HCT116 (cell line): Measurements from ENCODE around the gene IL17A. TPM values are rescaled to one million over a fixed set of nuclear protein-coding genes. Genes with fewer than 3 reads are reported as not detected.

Source experiments
- ATAC-seq: fragments of 200-7000 bp; cut with Tn5 transposase; 2 replicates; pipeline ENCODE4 v1.9.1; 2020; ENCODE audit warnings: mild to moderate bottlenecking, moderate library complexity
- BruUV-seq: library from RNA; stranded (reverse); fragments of 400-500 nt; replicated peaks from 2 replicates; lab custom pipeline; 2021; lab: Mats Ljungman, UMichigan
- CTCF ChIA-PET: fragments of 300-600 bp; sonication (Branson Sonifier 250); formaldehyde crosslinking; loops from one replicate; lab custom pipeline; 2021; ENCODE audit warnings: antibody characterized with exemption; lab: Charles Lee
- POLR2A ChIA-PET: fragments of 300-600, 350-600 bp; sonication (Branson Sonifier 250); formaldehyde crosslinking; loops from one replicate; lab custom pipeline; 2021; ENCODE audit warnings: antibody characterized with exemption; lab: Charles Lee
- RAD21 ChIA-PET, 2 experiments: fragments of 300-600 bp; sonication (Branson Sonifier 250); formaldehyde crosslinking; loops; one replicate each; lab custom pipeline; 2023; ENCODE audit warnings: low total read pairs in 2 of 2; ENCODE audit not compliant: uncharacterized antibody in 2 of 2, unreplicated experiment in 2 of 2, low non-redundant PET in 1 of 2; lab: Charles Lee
- DNase-seq: peaks from one replicate; pipeline ENCODE4 v3.0.0-alpha.2; 2010; ENCODE audit warnings: low read depth, low spot score
- H2AFZ ChIP-seq: fragments of 200-600 bp; shearing (Covaris generic), sonication (generic); 2 replicates; pipeline ENCODE4 v1.6.1; 2017; ENCODE audit warnings: low read depth, mixed run types, mixed read lengths, antibody characterized with exemption, low read length; ENCODE audit not compliant: poor library complexity, severe bottlenecking
- H3K27ac ChIP-seq: 2 replicates; pipeline ENCODE4 v1.5.1; 2012; ENCODE audit warnings: low read depth, low read length
- H3K27me3 ChIP-seq: fragments of 200-600 bp; sonication (generic); 2 replicates; pipeline ENCODE4 v1.6.1; 2016; ENCODE audit warnings: mixed run types, low read length, mixed read lengths; ENCODE audit not compliant: insufficient read depth
- H3K36me3 ChIP-seq, 2 experiments: fragments of 200-500 bp in 1 of 2; fragments of 200-600 bp in 1 of 2; sonication (Bioruptor generic) in 1 of 2; sonication (generic) in 1 of 2; 2 replicates each; pipeline versions ENCODE4 v1.5.1 to v1.6.1; 2014 to 2016; ENCODE audit warnings: low read length in 2 of 2, inconsistent platforms in 1 of 2, mixed read lengths in 1 of 2, mixed run types in 1 of 2; ENCODE audit not compliant: insufficient read depth in 2 of 2, control insufficient read depth in 1 of 2
- H3K4me1 ChIP-seq, 2 experiments: fragments of 200-600 bp in 1 of 2; sonication (generic) in 1 of 2; 2 replicates each; pipeline versions ENCODE4 v1.5.1 to v1.6.1; 2012 to 2017; ENCODE audit warnings: low read length in 2 of 2, inconsistent platforms in 1 of 2, mild to moderate bottlenecking in 1 of 2, mixed read lengths in 1 of 2, mixed run types in 1 of 2, moderate library complexity in 1 of 2; ENCODE audit not compliant: insufficient read depth in 2 of 2, control insufficient read depth in 1 of 2
- H3K4me2 ChIP-seq: fragments of 200-600 bp; sonication (generic); 2 replicates; pipeline ENCODE4 v1.6.1; 2017; ENCODE audit warnings: mixed run types, low read length, mixed read lengths
- H3K4me3 ChIP-seq, 2 experiments: fragments of 200-600 bp in 1 of 2; sonication (generic) in 1 of 2; replicated peaks in 1 of 2; 2 replicates each; pipeline ENCODE4 v1.5.1; 2011 to 2016; ENCODE audit warnings: low read length in 2 of 2, control low read depth in 1 of 2, low read depth in 1 of 2, mild to moderate bottlenecking in 1 of 2, mixed read lengths in 1 of 2, mixed run types in 1 of 2
- H3K79me2 ChIP-seq: fragments of 200-600 bp; sonication (generic); 2 replicates; pipeline ENCODE4 v1.6.1; 2017; ENCODE audit warnings: mild to moderate bottlenecking, mixed run types, low read length, moderate library complexity, mixed read lengths; ENCODE audit not compliant: insufficient read depth
- H3K9ac ChIP-seq: fragments of 200-600 bp; sonication (generic); 2 replicates; pipeline ENCODE4 v1.6.1; 2016; ENCODE audit warnings: low read length, mixed read lengths
- H3K9me2 ChIP-seq: fragments of 200-600 bp; sonication (generic), shearing (Covaris generic); 2 replicates; pipeline ENCODE4 v1.6.1; 2017; ENCODE audit warnings: mixed run types, mild to moderate bottlenecking, moderate library complexity; ENCODE audit not compliant: insufficient read depth
- H3K9me3 ChIP-seq, 2 experiments: fragments of 200-500 bp in 1 of 2; fragments of 200-600 bp in 1 of 2; sonication (Bioruptor generic) in 1 of 2; sonication (generic) in 1 of 2; 2 replicates each; pipeline ENCODE4 v1.6.1; 2014 to 2017; ENCODE audit warnings: low read length in 2 of 2, mixed read lengths in 2 of 2, inconsistent platforms in 1 of 2, low read depth in 1 of 2, mild to moderate bottlenecking in 1 of 2, mixed run types in 1 of 2, moderate library complexity in 1 of 2; ENCODE audit not compliant: control insufficient read depth in 1 of 2, insufficient read depth in 1 of 2
- H4K20me1 ChIP-seq: fragments of 200-600 bp; sonication (generic), shearing (Covaris generic); 2 replicates; pipeline ENCODE4 v1.6.1; 2017; ENCODE audit warnings: mixed run types, mild to moderate bottlenecking, moderate library complexity; ENCODE audit not compliant: insufficient read depth
- EZH2 ChIP-seq: fragments of 200-600 bp; sonication (generic); IDR thresholded peaks from 2 replicates; pipeline ENCODE4 v1.6.1; 2017; ENCODE audit warnings: antibody characterized with exemption, mixed run types
- ZFX ChIP-seq: fragments of 450-650 bp; IDR thresholded peaks from 2 replicates; pipeline ENCODE4 v1.6.1; 2017
- ZNF274 ChIP-seq: fragments of 200-500 bp; sonication (Bioruptor generic); IDR thresholded peaks from 2 replicates; pipeline ENCODE4 v1.6.1; 2014; ENCODE audit warnings: mild to moderate bottlenecking, low read depth, low read length, inconsistent platforms
- intact Hi-C: fragments of 100-400 bp; cut with micrococcal nuclease; formaldehyde crosslinking; loops from 2 replicates; pipeline ENCODE4 v1.10.0; 2022
- total RNA-seq: library from RNA; stranded (reverse); gene quantifications from one replicate; pipeline ENCODE4 v1.2.1, GENCODE V29; 2021; ENCODE audit not compliant: unreplicated experiment
- TF ChIP-seq, protein P1 (sequence below), 3 experiments: fragments of 200-600 bp in 1 of 3; sonication (generic) in 1 of 3; IDR thresholded peaks in 2 of 3; conservative IDR thresholded peaks in 1 of 3; 2 replicates each; pipeline ENCODE4 v1.5.1; 2012 to 2017; ENCODE audit warnings: low read depth in 2 of 3, low read length in 2 of 3, antibody characterized with exemption in 1 of 3, borderline replicate concordance in 1 of 3, control low read depth in 1 of 3, mild to moderate bottlenecking in 1 of 3, mixed read lengths in 1 of 3, mixed run types in 1 of 3, moderate library complexity in 1 of 3; ENCODE audit not compliant: insufficient read depth in 1 of 3
- TF ChIP-seq, protein P2 (sequence below): IDR thresholded peaks from 2 replicates; pipeline ENCODE4 v1.6.1; 2012

Gene IL17A
- total RNA-seq, 1 experiment from 2014 or later = not detected

DNA sequence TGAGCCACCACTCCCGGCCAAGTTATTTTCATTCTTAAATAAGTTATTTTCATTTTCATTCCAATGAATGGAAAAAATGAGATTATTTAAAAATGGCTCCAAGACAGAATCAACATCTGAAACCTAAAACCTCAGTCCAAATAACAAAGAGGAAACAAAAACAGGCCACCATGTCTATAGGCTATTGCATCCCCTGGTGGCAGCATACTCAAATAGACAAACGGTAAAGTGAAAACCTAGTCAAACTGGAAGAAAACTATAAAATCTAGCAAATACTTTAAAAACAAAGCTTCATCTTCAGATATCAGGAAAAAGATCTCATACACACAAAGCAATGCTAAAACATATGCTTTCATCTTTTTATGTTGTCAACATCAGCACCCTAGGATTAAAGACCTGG is 20.9 kb downstream of the IL17A start:
- Histone ChIP-seq H3K9me2 (no peaks in the 10 kb centered on the region), H3K9ac (no peak overlapping the region), H3K4me2 (no peak overlapping the region), H3K27me3 (peaks cover 8% of the 10 kb centered on the region), H3K4me3 (no peak overlapping the region), H3K4me1 (no peaks in the 10 kb centered on the region), H3K9me3 (no peaks in the 10 kb centered on the region), H4K20me1 (no peaks in the 10 kb centered on the region), H3K27ac (no peak overlapping the region), H3K79me2 (no peaks in the 10 kb centered on the region), H2AFZ (no peak overlapping the region), H3K36me3 (no peaks in the 10 kb centered on the region)
- no peak for DNase-seq
- ATAC-seq = no peak
- intact Hi-C loops = no loop called here
- BruUV-seq = no TSS peak
- no peak for TF ChIP-seq EZH2
- TF ChIP-seq ZFX = no peak
- TF ChIP-seq, protein P1, sequence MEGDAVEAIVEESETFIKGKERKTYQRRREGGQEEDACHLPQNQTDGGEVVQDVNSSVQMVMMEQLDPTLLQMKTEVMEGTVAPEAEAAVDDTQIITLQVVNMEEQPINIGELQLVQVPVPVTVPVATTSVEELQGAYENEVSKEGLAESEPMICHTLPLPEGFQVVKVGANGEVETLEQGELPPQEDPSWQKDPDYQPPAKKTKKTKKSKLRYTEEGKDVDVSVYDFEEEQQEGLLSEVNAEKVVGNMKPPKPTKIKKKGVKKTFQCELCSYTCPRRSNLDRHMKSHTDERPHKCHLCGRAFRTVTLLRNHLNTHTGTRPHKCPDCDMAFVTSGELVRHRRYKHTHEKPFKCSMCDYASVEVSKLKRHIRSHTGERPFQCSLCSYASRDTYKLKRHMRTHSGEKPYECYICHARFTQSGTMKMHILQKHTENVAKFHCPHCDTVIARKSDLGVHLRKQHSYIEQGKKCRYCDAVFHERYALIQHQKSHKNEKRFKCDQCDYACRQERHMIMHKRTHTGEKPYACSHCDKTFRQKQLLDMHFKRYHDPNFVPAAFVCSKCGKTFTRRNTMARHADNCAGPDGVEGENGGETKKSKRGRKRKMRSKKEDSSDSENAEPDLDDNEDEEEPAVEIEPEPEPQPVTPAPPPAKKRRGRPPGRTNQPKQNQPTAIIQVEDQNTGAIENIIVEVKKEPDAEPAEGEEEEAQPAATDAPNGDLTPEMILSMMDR (IDR thresholded peaks at IDR 0.05 in 2 of 3, conservative IDR thresholded peaks at IDR 0.05 in 1 of 3; ENCODE audit: borderline replicate concordance in 1 of 3, insufficient read depth in 1 of 3, low read depth in 2 of 3, low read length in 2 of 3) = peak in 2 of 3 experiments; percentile 26 to 32; a peak in 2 of 6 replicates
- RAD21 ChIA-PET = no interaction called here
- POLR2A ChIA-PET = no interaction called here
- CTCF ChIA-PET = no interaction called here

DNA sequence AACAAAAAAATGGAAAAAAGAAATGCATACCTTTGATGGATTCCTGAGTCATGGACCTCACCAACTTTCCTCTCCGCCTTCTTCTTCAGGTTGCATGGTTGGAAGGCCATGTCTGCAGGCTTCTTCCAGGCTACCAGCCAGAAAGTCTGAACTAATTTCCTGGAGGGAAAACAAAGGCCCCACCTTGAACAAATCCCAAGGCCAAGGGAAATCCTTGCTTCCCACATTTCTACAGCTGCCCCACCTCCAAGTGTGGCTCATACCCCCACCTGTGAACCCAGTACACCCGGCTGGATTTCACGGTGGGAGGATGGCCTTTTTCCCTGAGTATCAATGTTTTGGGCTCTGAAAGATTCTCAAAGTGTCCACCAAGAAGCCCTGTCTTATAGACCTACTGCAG is 22.4 kb downstream of the IL17A start:
- H3K9me3 ChIP-seq = no peaks in the 10 kb centered on the region
- TF ChIP-seq ZNF274 = no peak
- TF ChIP-seq, protein P2, sequence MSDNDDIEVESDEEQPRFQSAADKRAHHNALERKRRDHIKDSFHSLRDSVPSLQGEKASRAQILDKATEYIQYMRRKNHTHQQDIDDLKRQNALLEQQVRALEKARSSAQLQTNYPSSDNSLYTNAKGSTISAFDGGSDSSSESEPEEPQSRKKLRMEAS = no peak
- DNase-seq (no peak), ATAC-seq (no peak)
- H3K9me2 ChIP-seq = no peaks in the 10 kb centered on the region
- BruUV-seq = no TSS peak
- no peak overlapping the region for H3K4me3 ChIP-seq
- H3K4me2 ChIP-seq = no peak overlapping the region
- no peak overlapping the region for H3K27ac ChIP-seq
- ChIA-PET POLR2A (no interaction called here), RAD21 (no interaction called here), CTCF (no interaction called here)
- H4K20me1 ChIP-seq = no peaks in the 10 kb centered on the region
- peaks cover 22% of the 10 kb centered on the region for H3K27me3 ChIP-seq
- H3K36me3 ChIP-seq = no peaks in the 10 kb centered on the region
- H2AFZ ChIP-seq = no peak overlapping the region
- intact Hi-C loops = no loop called here
- no peaks in the 10 kb centered on the region for H3K4me1 ChIP-seq
- H3K9ac ChIP-seq = no peak overlapping the region
- H3K79me2 ChIP-seq = no peaks in the 10 kb centered on the region
